ENCODE data around the gene ANO10. TPM values are rescaled to one million over a fixed set of nuclear protein-coding genes. Genes with fewer than 3 reads are reported as not detected.

The ANO10 gene
- total RNA-seq, 1 experiment from 2014 or later: 30.6 TPM

- DNase-seq (ENCODE audit: low read depth): no peak
Observed at GRCh38 chr3:43316783-43317460, 304.9 kb downstream of the ANO10 start.

Other genes starting within 250 kb of the ANO10 start
- gene ABHD5, start 68.9 kb upstream of the ANO10 start, total RNA-seq (2014; rRNA removed; shearing (Covaris generic)): 22.2 and 27.7 TPM in 2 replicates

Data from M059J (cell line).